IPS-NIHi7 (cell line): Measurements from ENCODE around the gene ORMDL3.
"Not testable (repeated sequence)": the region's sequence is repeated elsewhere in the genome, so short reads cannot be mapped to it uniquely, and the experiment has no call there.

Experiments used
- DNase-seq: peaks from one replicate; pipeline ENCODE4 v3.0.0; 2012; ENCODE audit warnings: mixed read lengths; ENCODE audit errors: extremely low spot score

The ORMDL3 gene

DNA sequence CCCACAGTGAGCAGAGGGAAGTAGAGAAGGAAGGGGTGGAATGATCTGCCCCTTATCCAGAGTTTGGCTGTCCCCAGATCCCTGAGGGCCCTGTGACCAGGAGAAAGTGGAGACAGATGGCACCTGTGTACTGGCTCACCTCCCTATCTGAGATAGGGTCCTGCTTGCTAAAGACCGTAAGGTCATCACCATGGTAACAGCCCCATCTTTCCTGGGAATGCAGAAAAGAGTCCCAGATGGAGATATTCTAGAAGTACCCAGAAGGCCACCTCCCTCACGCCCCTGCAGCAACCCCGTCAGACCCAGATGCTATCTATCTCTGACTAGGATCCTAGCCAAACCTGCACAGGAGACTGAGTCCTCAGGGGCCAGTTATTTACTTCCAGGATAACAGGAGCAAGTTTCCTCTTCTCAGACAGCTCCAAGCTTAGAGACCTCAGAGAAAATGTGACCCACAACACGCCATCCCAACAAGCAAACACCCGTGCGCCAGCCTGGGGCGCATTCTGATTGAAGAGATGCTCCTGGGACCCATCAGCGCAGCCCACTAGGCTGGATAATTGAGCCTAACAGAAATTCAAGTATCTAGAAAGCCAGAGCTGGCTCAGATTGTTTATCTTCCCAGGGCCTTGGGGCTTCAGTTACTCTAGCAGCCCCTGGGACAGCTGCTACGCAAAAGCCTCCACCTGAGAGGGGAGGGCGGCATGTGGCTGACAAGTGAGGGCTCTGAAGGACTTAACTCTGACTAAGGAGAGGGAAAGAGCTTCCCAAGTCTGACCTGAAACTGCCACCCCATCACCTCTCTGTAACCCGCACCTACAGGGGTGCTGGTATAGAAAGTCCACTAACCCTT, 1.9 kb downstream of the ORMDL3 start:
- DNase-seq = no peak

DNA sequence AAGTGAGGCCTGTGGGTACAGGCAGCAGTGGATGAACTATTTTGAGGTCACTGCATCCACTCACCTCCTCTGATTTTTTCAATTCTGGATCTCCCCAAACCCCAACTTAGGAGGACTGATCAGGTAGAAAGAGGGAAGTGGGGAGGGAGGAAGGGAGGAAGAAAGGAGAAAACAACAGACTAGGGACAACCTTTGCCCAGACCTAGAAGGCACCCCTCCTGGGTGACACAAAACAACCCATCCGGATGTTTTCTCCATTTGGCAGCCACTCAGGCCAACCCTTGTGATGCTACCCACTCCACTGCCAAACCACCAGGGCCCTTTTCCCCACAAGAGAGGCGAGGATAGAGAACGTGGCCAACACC, 2.7 kb downstream of the ORMDL3 start:
- DNase-seq = no peak

- DNase-seq = peak; percentile 39
Measured at GRCh38 chr17:39923836-39924690, 3.3 kb downstream of the ORMDL3 start.

DNA sequence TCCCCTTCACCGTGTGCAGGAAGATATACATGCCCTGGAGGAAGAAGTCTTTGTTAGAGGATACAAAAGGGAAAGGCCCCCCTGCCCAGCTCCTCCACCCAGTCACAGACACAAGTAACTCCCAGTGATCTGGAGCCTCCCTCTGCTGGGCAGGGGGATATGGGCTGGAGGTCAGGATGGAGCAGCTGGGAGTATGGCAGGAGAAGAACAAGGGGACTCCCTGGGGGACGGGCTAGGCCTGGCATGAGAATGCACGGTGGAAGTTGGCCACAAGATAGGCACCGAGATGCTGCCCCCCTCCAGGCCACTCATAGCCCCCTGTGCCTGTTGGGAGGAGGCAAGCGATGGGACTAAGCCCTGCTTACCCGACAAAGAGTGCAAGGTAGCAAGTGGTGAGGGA, 4.2 kb downstream of the ORMDL3 start:
- no peak for DNase-seq

- no peak for DNase-seq
Measured at GRCh38 chr17:39922006-39922405, 5.4 kb downstream of the ORMDL3 start.

DNA sequence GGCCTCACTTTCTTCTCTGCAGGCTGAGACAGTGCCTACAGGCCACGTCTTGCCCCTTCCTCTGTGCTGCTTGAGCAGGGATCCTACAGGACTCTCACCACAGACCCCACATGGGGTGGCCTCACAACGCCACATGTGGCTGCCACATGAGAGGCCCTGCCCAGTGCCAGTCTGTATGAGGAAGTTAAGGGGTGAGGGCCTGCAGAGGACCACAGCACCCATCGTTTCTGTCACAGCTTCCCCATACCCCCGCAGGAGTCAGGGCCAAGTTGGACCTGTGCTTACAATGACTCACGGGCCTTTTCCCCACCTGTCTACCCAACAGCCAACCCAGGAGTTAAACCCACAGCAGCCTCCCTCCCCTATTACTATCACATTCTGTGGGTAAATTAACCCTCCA, 6.1 kb downstream of the ORMDL3 start:
- DNase-seq = no peak

DNA sequence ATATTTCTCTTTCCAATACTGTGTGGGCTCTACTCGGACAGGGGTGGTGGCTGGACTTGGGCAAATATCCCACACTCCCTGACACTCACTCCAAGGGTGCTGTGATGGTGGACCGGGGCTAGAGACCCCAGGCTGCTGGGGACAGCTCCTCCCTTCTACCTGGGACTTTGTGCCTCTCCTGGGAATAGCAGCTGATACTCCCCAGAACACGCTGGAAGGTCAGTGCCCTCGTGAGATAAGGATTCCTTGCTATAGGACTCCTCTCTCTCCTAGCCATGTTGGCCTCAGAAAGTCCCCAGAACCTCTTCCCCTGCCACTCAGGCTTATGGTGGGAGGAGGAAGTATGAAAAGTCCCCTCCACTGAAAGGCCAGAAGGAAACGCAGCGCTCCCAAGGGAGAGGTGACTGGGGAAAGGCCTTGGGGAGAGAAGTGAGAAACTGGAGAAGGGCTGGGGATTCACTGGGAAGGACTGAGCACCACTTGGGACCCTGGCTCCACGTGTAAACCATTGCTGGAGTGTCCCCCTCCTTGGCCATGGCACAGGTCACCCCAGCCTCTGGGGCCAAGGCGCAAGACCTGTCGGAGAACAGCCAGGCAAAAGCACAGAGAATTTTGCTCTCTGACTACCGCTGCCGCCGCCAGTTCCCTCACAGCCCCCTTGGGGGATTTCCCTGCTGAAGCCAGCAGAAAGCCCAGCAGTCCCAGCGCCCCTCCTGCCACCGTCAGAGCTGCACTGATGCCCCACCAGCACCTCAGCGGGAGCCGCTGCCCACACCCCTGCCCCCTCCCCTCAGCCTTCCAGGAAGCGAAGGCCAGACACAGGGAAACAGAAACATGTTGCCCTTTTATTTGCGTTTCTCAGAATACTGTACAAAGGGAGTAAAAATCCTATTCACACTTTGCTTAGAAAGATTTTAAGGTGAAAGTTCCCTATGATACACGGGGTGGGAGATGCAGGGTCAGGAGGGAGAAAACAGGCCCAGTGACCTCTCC, 6.9 kb downstream of the ORMDL3 start:
- DNase-seq = no peak

DNA sequence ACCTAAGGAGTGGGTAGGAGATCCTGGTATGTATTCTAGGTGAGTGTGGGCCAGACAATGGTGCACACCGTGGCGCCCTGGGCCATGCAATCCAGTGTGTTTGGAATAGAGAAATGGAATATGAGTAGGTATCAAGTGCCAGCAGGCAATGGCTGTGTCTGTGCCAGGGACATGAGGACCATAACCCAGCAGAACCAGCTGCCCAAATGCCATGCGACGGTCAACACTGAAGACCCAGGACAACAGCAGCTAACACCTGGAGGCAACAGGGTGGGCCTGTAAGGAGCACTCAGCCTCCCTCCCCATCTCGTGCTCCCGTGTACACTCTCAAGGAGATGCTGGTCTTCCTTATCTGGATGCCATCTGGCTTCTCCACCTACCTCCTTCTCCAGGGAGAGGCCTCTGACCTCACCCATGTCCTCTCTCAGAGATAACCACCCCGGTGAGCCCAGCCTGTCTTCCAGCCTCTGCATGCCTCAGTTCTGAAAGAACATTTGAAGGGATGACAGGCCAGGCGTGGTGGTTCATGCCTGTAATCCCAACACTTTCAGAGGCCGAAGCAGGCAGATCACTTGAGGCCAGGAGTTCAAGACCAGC, 8.2 kb downstream of the ORMDL3 start:
- DNase-seq = no peak

DNA sequence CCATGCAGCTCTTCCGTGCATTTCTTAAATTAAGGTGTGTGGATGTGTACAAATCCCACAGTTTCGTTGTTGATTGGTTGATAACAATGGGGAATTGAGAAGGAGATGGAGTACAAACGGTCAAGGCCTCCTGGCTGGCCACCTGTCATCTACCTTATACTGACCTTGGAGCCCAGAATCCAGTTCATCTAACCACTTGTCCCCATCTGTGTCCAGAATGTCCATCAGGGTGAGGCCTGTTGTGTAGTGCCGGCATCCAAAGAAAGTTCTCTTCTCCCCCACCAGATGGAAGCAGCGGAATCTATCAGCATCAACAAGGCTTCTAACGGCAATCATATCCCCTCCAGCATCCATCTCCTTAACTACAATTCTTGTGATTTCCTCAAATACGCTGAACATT, 10.5 kb downstream of the ORMDL3 start:
- peak; percentile 34 for DNase-seq

- no peak for DNase-seq
Measured at GRCh38 chr17:39915559-39915958, 11.8 kb downstream of the ORMDL3 start.

- no peak for DNase-seq
Measured at GRCh38 chr17:39913989-39914388, 13.4 kb downstream of the ORMDL3 start.

DNA sequence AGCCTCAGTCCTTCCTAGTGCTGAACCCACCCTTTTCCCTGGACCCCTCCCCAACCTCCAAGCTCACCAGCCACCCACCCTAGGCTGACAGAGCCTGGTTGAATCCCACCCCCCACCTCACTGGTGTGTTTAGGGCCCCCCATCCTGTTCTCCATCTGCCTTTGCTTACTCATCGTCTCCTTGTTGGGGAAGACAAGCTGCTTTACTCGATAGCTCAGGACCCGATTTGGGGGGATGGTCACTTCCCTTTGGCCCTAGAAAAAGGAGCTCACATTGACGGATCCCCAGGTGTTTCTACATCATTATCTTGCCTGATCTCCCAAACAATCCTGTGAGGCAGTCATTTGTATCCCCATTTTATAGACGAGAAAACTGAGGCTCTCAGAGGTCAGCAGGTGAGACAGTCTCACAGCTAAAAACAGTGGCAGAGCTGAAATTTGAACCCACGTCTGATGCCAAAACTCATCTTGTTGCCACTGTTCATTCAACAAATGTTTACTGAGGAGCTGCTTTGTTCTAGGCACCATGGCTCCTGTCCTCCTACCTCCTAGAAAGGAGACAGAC, 18.5 kb downstream of the ORMDL3 start:
- DNase-seq = no peak

- no peak for DNase-seq
Measured at GRCh38 chr17:39904990-39905288, 22.5 kb downstream of the ORMDL3 start.

GRCh38 chr17:39903158-39903884, 24.1 kb downstream of the ORMDL3 start:
- DNase-seq = no peak

GRCh38 chr17:39902027-39902426, 25.4 kb downstream of the ORMDL3 start:
- DNase-seq = not testable (repeated sequence)

DNA sequence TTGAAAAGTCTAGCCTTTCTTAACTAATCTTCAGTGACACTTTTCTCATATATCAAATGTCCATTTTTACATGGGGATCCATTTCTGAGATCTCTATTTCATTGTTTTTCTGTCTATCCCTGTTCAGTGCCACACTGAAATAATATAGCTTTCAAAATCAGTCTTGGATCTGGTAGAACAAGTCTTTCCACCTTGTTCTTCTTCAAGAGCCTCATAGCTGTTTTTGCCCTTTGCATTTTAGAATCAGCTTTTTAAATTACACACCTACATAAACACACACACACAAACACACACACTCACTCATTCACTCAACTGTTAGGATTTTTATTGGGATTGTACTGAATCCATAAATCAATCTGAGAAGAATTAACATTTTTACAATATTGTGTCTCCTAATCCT, 28.2 kb downstream of the ORMDL3 start:
- DNase-seq = no peak

- no peak for DNase-seq
Measured at GRCh38 chr17:39898088-39898487, 29.3 kb downstream of the ORMDL3 start.

DNA sequence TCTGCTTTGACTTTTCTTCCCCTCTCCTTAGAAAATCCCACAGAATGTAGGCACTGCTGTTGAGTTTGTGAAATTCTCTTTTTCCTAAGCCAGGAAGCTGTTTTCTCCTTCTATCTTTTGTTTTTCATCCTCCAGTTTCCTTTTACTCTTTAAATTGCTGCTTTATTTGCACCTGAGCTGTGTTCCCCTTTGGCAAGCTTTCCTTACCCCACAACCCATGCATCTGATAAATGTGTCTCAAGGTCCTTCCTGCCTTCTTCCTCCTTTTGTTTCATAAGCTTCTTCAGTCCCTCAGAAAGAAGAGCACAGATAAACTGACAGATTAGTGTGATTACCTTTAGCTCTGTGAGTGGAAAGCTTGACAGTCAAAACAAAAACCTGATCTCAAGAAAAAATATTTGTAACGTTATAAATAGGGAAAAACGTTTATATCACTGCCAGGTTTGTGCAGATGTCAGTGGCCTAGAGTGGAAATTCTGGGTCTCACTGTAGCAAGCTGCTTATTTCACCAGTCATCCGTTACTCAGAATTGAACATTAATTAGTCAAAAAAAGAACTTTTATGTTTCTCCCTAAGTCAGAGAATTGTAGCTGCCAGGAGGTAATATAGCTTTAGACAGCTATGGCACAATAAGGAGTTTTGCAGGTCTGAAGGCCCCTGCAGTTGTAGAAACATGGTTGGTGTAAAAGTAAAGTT, 32.6 kb downstream of the ORMDL3 start:
- DNase-seq = no peak

DNA sequence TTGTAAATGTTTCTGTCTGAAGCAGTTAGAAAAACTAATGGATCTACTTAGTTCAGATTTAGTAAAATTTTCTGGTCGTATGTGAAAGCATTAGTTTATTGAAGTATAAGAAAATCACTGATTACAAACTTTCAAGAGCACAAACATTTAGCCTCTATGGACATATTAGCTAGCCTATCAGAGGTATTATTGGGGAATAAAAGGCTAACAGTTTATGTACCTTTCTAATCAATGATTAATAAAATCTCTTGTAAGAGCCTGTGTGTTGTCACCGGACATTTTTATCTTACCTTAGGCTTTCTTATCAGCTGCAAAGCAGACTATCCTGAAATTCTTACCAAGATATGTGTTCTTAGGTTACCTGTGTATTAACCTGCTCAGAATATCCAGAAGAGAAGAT, 38.2 kb downstream of the ORMDL3 start:
- no peak for DNase-seq

DNA sequence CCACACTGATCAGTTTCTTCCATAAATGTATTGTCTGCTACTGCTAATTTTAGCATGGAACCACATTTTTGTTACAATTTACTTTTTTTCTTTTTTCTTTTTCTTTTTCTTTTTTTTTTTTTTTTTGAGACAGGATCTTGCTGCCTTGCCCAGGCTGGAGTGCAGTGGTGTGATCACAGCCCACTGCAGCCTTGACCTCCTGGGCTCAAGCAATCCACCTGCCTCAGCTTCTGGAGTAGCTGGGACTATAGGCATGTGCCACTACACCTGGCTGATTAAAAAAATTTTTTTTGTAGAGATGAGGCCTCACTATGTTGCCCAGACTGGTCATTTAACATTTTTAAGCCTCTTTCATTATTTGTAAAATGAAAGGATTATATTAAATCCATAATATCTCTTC, 40.3 kb downstream of the ORMDL3 start:
- DNase-seq = no peak
